Fibroblast of lung (primary cell): ENCODE data around the gene PTPRM. TPM values are rescaled to one million over a fixed set of nuclear protein-coding genes. Genes with fewer than 3 reads are reported as not detected.

Experiments used
- DNase-seq, 2 donors: peaks; one replicate each; pipeline versions ENCODE4 v3.0.0 to v3.0.0-alpha.2; 2010; ENCODE audit warnings: low read depth in 2 of 2
- H2AFZ ChIP-seq: 2 replicates; pipeline ENCODE4 v1.5.1; 2012; ENCODE audit warnings: low read length, control low read depth, inconsistent platforms
- H3K27ac ChIP-seq: 2 replicates; pipeline ENCODE4 v1.5.1; 2011; ENCODE audit warnings: low read length, control low read depth; ENCODE audit not compliant: insufficient read depth
- H3K27me3 ChIP-seq: 2 replicates; pipeline ENCODE4 v1.5.1; 2011; ENCODE audit warnings: mild to moderate bottlenecking, low read length; ENCODE audit not compliant: control insufficient read depth, insufficient read depth
- H3K36me3 ChIP-seq: 2 replicates; pipeline ENCODE4 v1.5.1; 2011; ENCODE audit warnings: low read length; ENCODE audit not compliant: control insufficient read depth, insufficient read depth
- H3K4me1 ChIP-seq: 2 replicates; pipeline ENCODE4 v1.5.1; 2011; ENCODE audit warnings: low read length; ENCODE audit not compliant: control insufficient read depth, insufficient read depth; ENCODE audit errors: extremely low read depth
- H3K4me2 ChIP-seq: 2 replicates; pipeline ENCODE4 v1.5.1; 2011; ENCODE audit warnings: low read length, control low read depth; ENCODE audit not compliant: insufficient read depth; ENCODE audit errors: extremely low read depth
- H3K4me3 ChIP-seq, 4 experiments: fragments of 200-600 bp in 1 of 4; sonication (generic) in 1 of 4; replicated peaks in 1 of 4; 2 replicates each; pipeline ENCODE4 v1.5.1; 2011 to 2016; ENCODE audit warnings: low read length in 4 of 4, low read depth in 3 of 4, mild to moderate bottlenecking in 3 of 4, control low read depth in 2 of 4, inconsistent platforms in 1 of 4, mixed read lengths in 1 of 4; ENCODE audit not compliant: insufficient read depth in 1 of 4; ENCODE audit errors: control extremely low read depth in 1 of 4
- H3K79me2 ChIP-seq: 2 replicates; pipeline ENCODE4 v1.5.1; 2012; ENCODE audit warnings: mild to moderate bottlenecking, low read length, inconsistent platforms; ENCODE audit not compliant: control insufficient read depth, insufficient read depth
- H3K9ac ChIP-seq: 2 replicates; pipeline ENCODE4 v1.5.1; 2011; ENCODE audit warnings: mild to moderate bottlenecking, low read length, control low read depth; ENCODE audit not compliant: insufficient read depth
- H3K9me3 ChIP-seq: 2 replicates; pipeline ENCODE4 v1.5.1; 2012; ENCODE audit warnings: low read depth, low read length; ENCODE audit not compliant: control insufficient read depth, insufficient read depth
- H4K20me1 ChIP-seq: 2 replicates; pipeline ENCODE4 v1.5.1; 2011; ENCODE audit warnings: low read length; ENCODE audit not compliant: control insufficient read depth, insufficient read depth; ENCODE audit errors: extremely low read depth
- EZH2 ChIP-seq: IDR thresholded peaks from 2 replicates; pipeline ENCODE4 v1.5.1; 2012; ENCODE audit warnings: low read length, control low read depth, mild to moderate bottlenecking; ENCODE audit errors: missing control alignments
- polyA plus RNA-seq, 2 donors: library from polyadenylated mRNA; depleted of rRNA in 1 of 2; stranded (reverse) in 1 of 2; unstranded in 1 of 2; fragments of >200 nt; gene quantifications; 2 replicates each; pipeline ENCODE4 v1.2.1, GENCODE V29; 2011 to 2012; ENCODE audit warnings: missing spikeins in 1 of 2
- total RNA-seq: library from RNA; depleted of rRNA; stranded (reverse); fragments of >200 nt; gene quantifications from 2 replicates; pipeline ENCODE4 v1.2.1, GENCODE V29; 2014
- TF ChIP-seq, protein P1 (sequence below), 2 donors: IDR thresholded peaks in 1 of 2; conservative IDR thresholded peaks in 1 of 2; 1 replicate in 1 of 2; 2 replicates in 1 of 2; pipeline ENCODE4 v1.5.1; 2011 to 2012; ENCODE audit warnings: low read length in 2 of 2, control low read depth in 1 of 2, inconsistent platforms in 1 of 2, low read depth in 1 of 2, mild to moderate bottlenecking in 1 of 2

PTPRM gene
- total and polyA plus RNA-seq, 2 donors (not counting 1 experiment from before 2014, with no cell fraction given) = 86.6 to 87.0 TPM

DNA sequence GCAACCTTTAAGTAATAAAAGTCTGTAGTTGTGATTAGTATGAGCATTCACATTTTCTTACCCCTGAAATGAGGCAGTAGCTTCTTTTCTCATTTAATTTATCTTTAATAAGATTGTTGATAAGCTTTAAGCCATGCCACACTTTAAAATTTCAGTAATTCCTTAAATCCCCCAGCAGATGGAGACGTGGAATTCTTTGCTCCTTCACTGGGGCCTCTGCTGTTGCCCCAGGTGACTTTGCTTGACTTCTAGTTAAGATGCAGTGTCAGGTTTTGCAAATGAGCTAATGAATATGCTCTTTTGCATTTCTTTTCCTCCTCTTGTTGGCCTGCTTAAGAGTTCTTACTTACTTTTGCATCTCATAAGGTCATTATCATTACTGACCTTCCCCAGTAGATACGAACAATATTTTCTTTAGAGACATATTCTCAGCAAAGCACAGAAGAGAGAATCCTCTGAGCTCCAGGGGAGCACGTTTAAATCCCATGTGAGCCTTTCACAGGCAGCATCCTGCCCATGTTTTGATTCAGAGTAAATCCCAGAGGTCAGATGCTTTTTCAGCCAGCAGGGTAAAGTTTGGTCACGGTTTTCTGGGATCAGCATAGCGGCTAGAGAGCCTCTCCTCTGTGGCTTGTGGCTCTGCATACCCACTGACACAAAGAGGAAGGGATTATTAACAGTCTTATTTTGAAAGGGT, 222.9 kb downstream of the PTPRM start:
- no peak for TF ChIP-seq EZH2
- TF ChIP-seq, protein P1, sequence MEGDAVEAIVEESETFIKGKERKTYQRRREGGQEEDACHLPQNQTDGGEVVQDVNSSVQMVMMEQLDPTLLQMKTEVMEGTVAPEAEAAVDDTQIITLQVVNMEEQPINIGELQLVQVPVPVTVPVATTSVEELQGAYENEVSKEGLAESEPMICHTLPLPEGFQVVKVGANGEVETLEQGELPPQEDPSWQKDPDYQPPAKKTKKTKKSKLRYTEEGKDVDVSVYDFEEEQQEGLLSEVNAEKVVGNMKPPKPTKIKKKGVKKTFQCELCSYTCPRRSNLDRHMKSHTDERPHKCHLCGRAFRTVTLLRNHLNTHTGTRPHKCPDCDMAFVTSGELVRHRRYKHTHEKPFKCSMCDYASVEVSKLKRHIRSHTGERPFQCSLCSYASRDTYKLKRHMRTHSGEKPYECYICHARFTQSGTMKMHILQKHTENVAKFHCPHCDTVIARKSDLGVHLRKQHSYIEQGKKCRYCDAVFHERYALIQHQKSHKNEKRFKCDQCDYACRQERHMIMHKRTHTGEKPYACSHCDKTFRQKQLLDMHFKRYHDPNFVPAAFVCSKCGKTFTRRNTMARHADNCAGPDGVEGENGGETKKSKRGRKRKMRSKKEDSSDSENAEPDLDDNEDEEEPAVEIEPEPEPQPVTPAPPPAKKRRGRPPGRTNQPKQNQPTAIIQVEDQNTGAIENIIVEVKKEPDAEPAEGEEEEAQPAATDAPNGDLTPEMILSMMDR (conservative IDR thresholded peaks at IDR 0.05 in 1 of 2, IDR thresholded peaks at IDR 0.05 in 1 of 2; ENCODE audit: low read depth in 1 of 2, low read length in 2 of 2) = peak; percentile 58 to 59
- Histone ChIP-seq H4K20me1 (no peaks in the 10 kb centered on the region), H3K4me3 (no peak overlapping the region), H3K9ac (no peak overlapping the region), H3K4me1 (no peaks in the 10 kb centered on the region), H3K27ac (no peak overlapping the region), H2AFZ (no peak overlapping the region), H3K27me3 (no peaks in the 10 kb centered on the region), H3K36me3 (no peaks in the 10 kb centered on the region), H3K79me2 (no peaks in the 10 kb centered on the region), H3K9me3 (no peaks in the 10 kb centered on the region), H3K4me2 (no peak overlapping the region)
- peak; percentile 31 to 63 for DNase-seq

DNA sequence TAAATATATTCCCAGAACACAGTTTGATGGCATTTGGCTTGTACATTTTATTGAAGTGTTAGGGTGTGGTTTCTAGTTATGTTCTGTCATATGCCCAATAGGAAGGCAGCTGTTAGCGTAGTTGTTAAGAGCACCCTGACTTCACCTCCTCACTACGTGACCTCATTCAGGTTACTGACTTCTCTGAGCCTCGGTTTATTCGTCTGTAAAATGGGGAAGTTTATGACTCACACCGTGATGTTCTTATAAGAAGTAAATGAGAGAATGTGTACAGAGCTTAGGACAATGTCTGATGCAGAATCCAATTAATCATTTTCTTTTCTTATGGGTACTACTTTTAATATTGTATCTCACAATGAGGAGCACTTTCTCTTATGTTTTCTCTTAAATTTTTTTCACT, 226.0 kb downstream of the PTPRM start:
- H3K27ac ChIP-seq = no peak overlapping the region
- no peak overlapping the region for H2AFZ ChIP-seq
- no peaks in the 10 kb centered on the region for H3K27me3 ChIP-seq
- H3K79me2 ChIP-seq = no peaks in the 10 kb centered on the region
- H3K9me3 ChIP-seq = no peaks in the 10 kb centered on the region
- H3K9ac ChIP-seq = no peak overlapping the region
- no peaks in the 10 kb centered on the region for H3K4me1 ChIP-seq
- DNase-seq = no peak
- H3K36me3 ChIP-seq = no peaks in the 10 kb centered on the region
- no peak overlapping the region for H3K4me3 ChIP-seq
- no peak for TF ChIP-seq EZH2
- TF ChIP-seq, protein P1 (conservative IDR thresholded peaks at IDR 0.05 in 1 of 2, IDR thresholded peaks at IDR 0.05 in 1 of 2; ENCODE audit: low read depth in 1 of 2, low read length in 2 of 2) = no peak
- H4K20me1 ChIP-seq = no peaks in the 10 kb centered on the region
- H3K4me2 ChIP-seq = no peak overlapping the region

DNA sequence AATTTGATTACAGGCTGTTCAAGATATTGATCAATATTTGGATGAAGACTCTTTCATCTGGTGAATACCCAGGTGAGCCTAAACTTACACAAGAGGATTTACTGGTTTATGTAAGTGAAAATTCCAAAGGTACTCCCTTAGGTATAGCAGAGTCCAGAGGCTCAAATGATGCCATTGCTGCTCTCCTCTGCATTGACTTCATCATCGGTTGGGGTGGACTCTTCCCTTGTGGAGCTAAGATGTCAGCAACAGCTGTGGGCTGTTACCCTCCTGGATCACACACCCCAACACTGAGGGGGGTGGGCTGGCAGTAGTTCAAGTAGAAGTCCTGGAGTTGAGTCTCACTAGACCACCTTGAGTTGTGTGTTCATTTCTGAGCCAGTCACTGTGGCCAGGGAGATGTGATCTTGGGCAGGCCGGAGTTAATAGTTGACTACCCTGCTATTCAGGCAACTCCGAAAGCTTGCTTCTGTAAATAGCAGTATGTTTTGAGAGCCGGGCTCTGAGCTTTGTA, 236.9 kb downstream of the PTPRM start:
- Histone ChIP-seq H3K27me3 (no peaks in the 10 kb centered on the region), H3K4me3 (no peak overlapping the region), H4K20me1 (no peaks in the 10 kb centered on the region), H3K9ac (no peak overlapping the region), H3K4me1 (no peaks in the 10 kb centered on the region), H2AFZ (no peak overlapping the region), H3K9me3 (no peaks in the 10 kb centered on the region), H3K36me3 (no peaks in the 10 kb centered on the region), H3K4me2 (no peak overlapping the region), H3K27ac (no peak overlapping the region), H3K79me2 (no peaks in the 10 kb centered on the region)
- DNase-seq = no peak
- no peak for TF ChIP-seq EZH2
- TF ChIP-seq, protein P1 (conservative IDR thresholded peaks at IDR 0.05 in 1 of 2, IDR thresholded peaks at IDR 0.05 in 1 of 2; ENCODE audit: low read depth in 1 of 2, low read length in 2 of 2) = no peak
